GM12865 (cell line): ENCODE measurements around the gene PCDHB15.

Source experiments
- DNase-seq: peaks from one replicate; pipeline ENCODE4 v3.0.0; 2010; ENCODE audit warnings: low read depth
- H3K4me3 ChIP-seq: 2 replicates; pipeline ENCODE4 v1.5.1; 2011; ENCODE audit warnings: mild to moderate bottlenecking, low read depth, low read length, control low read depth
- TF ChIP-seq, protein P1 (sequence below): IDR thresholded peaks from 2 replicates; pipeline ENCODE4 v1.5.1; 2011; ENCODE audit warnings: low read length, control low read depth, low read depth, inconsistent platforms; ENCODE audit not compliant: insufficient read depth; ENCODE audit errors: missing control alignments

Gene PCDHB15

DNA sequence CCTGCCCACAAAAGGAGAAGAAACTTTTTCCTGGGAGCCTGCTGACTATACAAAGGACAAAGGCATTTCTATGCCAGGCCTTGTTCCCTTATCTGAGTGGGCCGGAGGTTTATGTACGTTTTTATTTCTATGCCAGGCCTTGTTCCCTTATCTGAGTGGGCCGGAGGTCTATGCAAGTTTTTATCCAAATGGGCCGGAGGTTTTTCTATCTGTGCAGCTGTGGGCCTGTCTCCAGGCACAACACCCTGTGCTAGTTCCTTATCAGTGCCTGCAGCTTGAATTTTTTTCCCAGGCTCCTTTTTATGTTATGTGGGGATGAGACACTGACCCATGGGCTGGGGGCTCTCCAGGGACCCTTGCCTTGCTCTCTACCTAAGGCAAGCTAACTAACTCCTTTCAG, 53.2 kb downstream of the PCDHB15 start:
- TF ChIP-seq, protein P1, sequence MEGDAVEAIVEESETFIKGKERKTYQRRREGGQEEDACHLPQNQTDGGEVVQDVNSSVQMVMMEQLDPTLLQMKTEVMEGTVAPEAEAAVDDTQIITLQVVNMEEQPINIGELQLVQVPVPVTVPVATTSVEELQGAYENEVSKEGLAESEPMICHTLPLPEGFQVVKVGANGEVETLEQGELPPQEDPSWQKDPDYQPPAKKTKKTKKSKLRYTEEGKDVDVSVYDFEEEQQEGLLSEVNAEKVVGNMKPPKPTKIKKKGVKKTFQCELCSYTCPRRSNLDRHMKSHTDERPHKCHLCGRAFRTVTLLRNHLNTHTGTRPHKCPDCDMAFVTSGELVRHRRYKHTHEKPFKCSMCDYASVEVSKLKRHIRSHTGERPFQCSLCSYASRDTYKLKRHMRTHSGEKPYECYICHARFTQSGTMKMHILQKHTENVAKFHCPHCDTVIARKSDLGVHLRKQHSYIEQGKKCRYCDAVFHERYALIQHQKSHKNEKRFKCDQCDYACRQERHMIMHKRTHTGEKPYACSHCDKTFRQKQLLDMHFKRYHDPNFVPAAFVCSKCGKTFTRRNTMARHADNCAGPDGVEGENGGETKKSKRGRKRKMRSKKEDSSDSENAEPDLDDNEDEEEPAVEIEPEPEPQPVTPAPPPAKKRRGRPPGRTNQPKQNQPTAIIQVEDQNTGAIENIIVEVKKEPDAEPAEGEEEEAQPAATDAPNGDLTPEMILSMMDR = no peak
- no peak for DNase-seq
- H3K4me3 ChIP-seq = no peak overlapping the region
